HL-60/S4 (cell line): ENCODE measurements around the gene DNAH2.

Experiments
- in situ Hi-C: fragments of 300-500 bp; cut with MboI; formaldehyde crosslinking; loops from 2 replicates; pipeline ENCODE4 v1.14.3; 2022; ENCODE audit warnings: low sequenced_read_pairs

The DNAH2 gene, protein sequence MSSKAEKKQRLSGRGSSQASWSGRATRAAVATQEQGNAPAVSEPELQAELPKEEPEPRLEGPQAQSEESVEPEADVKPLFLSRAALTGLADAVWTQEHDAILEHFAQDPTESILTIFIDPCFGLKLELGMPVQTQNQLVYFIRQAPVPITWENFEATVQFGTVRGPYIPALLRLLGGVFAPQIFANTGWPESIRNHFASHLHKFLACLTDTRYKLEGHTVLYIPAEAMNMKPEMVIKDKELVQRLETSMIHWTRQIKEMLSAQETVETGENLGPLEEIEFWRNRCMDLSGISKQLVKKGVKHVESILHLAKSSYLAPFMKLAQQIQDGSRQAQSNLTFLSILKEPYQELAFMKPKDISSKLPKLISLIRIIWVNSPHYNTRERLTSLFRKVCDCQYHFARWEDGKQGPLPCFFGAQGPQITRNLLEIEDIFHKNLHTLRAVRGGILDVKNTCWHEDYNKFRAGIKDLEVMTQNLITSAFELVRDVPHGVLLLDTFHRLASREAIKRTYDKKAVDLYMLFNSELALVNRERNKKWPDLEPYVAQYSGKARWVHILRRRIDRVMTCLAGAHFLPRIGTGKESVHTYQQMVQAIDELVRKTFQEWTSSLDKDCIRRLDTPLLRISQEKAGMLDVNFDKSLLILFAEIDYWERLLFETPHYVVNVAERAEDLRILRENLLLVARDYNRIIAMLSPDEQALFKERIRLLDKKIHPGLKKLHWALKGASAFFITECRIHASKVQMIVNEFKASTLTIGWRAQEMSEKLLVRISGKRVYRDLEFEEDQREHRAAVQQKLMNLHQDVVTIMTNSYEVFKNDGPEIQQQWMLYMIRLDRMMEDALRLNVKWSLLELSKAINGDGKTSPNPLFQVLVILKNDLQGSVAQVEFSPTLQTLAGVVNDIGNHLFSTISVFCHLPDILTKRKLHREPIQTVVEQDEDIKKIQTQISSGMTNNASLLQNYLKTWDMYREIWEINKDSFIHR (N-terminal part only)

DNA sequence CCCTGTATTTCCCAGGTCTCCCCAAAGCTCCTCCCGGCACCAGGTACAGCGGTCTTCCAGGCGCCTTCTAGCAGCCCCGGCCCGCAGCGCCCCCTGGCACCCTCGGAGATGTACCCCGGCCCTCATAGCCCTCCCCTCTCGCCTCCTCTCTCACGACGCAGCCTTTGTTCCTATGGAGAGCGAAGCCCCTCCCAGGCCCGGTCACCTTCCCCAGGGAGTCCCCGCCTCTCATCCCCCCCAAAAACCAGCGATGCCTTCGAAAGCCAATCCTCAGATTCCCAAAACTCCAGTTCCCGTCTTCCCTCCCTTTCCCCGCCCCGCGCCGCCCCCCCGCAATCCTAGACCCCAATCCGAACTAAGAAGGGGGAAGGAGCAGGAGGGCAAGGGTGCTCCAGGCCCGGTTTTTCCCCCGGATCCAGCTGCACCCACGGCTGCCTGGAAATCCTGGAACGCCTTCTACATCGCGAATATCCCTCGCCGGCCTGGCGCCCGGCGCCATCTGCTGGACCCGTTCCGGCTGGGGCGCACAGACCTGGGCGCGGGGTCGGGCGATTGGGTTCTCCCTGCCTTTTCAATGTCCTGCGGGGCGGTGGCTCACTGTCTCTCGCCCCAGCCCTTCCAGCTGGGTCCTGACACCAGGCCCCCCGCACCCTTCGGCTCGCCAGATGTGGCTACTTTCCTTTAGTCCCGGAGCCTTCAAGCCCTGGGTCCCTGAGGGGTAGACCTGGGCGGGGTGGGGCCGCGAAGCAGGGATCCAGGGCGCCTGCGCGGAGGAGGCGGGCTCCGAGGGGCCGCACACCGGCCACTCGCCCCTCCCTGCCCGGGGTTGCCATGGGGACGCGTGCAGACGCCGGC lies at the start of gene DNAH2:
Gene DNAH2 (plus strand): TSS at position 844 of the 855 bp plus-strand sequence. CDS start 1,991 bp downstream, outside the sequence.
- in situ Hi-C loops = no loop called here

DNA sequence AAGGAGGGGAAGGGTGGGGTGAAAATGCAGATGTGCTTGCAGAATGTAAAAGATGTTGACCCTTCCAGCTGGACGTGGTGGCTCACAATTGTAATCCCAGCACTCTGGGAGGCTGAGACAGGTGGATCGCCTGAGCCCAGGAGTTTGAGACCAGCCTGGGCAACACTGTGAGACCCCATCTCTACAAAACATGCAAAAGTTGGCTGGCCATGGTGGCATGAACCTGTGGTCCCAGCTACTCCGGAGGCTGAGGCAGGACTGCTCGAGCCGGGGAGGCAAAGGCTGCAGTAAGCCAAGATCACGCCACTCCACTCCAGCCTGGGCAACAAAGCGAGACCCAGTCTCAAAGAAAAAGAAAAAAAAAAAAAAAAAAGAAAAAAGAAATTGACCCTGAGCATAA lies 49.1 kb upstream of the DNAH2 start:
- in situ Hi-C loops = no loop called here

DNA sequence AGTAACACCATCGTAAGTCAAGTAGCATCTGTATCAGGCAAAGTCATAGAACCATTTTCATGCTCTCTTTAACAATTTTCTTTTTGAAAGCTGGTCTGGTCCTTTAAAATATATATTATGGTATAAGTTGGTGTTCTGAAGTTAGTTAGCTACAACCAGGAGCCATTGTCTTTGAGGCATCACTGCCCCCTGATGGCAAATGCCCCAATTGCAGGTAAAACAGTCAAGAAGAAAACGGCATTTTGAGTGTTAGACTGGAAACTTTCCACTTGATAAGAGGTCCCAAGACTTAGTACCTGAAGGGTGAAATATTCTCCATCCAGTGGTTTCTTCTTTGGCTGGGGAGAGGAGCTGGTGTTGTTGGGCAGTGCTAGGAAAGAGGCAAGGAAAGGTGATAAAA lies 44.3 kb upstream of the DNAH2 start:
- in situ Hi-C loops = no loop called here

DNA sequence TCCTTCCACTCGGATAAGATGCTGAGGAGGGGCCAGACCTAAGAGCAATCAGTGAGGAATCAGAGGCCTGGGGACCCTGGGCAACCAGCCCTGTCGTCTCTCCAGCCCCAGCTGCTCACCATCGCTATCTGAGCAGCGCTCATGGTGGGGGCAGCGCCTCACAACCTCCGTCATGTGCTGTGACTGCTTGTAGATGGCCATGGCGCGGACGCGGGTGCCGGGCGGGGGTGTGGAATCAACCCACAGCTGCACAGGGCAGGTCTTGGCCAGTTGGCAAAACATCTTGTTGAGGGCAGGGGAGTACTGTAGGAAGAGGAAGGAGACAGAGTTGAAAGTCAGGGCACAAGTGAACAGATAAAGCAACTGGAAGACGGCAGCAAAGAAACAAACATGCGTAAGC lies 42.6 kb upstream of the DNAH2 start:
- in situ Hi-C loops = no loop called here

DNA sequence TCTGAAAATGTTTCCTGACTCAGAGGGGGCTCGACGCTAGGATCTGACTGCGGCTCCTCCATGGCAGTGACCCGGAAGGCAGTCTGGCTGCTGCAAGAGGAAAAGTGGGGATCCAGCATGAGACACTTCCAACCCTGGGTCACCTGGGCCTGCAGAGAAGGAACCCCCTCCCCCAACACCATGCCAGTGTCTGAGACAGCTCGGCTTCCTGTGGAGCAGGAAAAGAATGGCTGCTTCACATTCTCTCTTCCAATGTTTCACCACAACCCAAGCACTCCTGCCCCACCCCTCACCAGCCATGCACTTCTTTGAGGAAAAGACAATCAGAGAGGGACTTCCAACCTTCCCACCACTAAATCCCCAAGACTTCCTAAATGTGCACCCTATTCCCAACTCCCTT lies 41.0 kb upstream of the DNAH2 start:
- in situ Hi-C loops = no loop called here

DNA sequence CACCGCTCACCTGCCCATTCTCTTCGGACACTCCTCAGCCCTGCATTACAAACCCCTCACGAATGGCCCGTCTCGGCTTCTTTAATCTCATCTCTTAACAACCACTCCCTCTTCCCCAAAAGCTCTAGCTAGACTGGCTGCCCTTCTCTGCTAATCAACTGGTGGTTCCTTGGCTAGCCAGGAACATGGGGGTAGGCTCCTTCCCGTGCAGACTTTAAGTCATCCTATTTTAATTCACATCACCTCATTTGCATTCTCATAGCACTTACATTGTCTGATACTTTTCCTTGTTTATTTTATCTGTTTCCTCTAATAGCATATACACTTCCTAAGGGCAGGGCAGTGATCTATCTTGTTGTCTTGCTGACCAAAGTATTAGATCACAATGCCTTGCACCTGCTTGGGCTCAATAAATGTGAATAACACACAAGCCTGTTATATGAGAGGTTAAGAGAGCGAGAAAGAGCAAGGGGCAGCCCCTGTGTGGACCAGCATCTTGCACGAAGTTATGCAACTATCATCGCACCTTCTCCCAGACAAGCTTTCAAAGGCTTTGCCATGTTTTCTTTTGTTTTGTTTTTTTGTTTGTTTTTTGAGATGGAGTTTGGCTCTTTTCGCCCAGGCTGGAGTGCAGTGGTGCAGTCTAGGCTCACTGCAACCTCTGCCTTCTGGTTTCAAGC lies 40.0 kb upstream of the DNAH2 start:
- in situ Hi-C loops = no loop called here

DNA sequence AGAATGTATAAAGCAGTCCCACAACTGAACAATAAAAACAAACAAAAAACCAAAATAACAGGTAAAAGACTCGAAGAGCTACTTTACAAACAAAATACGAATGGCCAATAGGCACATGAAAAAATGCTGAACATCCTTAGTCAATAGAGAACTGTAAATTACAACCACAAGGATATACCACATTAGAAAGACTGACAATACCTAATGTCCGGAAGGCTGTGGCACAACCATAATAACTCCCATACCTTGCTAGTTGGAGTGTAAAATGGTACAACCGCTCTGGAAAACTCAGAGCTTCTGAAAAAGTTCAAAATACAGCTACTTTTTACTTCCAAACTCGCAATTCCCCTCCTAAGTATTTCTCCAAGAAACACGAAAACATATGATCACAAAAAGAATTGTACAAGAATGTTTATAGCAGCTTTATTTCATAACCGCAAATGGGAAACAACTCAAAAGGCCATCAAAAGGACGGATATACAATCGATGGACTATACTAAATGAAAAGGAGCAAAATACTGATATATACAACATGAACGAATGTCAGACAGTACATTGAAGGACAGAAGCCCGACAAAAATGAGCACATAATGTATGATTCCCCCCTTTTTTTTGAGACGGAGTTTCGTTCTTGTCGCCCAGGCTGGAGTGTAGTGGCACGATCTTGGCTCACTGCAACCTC lies 32.6 kb upstream of the DNAH2 start:
- in situ Hi-C loops = no loop called here

DNA sequence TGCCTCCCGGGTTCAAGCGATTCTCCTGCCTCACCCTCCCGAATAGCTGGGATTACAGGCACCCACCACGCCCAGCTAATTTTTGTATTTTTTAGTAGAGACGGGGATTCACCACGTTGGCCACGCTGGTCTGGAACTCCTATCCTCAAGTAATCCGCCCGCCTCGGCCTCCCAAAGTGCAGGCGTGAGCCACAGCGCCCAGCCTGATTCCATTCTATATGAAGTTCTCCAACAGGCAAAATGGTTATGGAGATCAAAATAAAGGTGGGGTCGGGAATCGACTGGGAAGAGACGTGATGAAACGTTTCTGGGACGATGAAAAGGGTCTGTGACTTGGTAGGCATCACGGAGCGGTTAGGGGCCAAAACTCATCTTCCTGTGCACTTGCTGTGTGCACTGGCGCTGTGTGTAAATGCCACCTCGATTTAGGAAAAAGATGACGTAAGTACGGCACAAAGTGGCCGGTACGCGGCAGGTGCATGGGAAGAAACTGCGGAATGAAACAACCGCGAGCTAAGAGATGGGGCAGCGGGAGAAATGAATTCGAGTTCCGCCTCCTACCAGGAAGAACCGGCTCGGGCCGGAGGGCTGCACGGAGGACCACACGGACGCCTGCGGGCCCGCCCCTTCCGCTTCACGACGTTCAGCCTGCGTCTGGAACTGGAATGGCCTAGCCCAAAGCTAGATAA lies 31.9 kb upstream of the DNAH2 start:
- in situ Hi-C loops = no loop called here

DNA sequence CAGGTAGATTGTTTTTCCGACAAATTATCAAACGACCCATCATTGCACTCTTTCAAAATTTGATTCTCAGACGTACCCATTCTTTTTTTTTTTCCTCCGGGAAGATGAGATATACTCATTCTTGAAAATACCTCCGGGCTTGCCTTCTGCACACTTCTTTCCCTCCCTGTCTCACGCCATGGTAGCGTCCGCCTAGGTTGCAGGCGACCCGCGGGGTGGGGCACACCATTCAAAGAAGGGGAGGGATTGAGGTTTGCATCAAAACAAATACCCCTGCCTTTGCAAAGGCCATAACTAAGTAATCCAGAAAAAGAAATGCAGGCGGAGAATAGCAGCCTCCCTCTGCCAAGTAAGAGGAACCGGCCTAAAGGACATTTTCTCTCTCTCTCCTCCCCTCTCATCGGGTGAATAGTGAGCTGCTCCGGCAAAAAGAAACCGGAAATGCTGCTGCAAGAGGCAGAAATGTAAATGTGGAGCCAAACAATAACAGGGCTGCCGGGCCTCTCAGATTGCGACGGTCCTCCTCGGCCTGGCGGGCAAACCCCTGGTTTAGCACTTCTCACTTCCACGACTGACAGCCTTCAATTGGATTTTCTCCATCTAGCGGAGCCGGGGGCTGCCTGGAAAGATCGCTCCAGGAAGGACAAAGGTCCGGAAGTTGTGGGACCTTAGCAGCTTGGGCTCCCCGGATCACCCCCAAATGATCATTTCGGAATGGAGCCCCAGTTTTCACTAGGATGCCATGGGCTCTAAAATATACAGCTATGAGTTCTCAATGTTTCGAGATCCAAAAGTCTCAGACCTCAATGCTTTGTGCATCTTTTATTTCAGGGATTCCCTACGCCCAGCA lies 31.1 kb upstream of the DNAH2 start:
- in situ Hi-C loops = no loop called here

DNA sequence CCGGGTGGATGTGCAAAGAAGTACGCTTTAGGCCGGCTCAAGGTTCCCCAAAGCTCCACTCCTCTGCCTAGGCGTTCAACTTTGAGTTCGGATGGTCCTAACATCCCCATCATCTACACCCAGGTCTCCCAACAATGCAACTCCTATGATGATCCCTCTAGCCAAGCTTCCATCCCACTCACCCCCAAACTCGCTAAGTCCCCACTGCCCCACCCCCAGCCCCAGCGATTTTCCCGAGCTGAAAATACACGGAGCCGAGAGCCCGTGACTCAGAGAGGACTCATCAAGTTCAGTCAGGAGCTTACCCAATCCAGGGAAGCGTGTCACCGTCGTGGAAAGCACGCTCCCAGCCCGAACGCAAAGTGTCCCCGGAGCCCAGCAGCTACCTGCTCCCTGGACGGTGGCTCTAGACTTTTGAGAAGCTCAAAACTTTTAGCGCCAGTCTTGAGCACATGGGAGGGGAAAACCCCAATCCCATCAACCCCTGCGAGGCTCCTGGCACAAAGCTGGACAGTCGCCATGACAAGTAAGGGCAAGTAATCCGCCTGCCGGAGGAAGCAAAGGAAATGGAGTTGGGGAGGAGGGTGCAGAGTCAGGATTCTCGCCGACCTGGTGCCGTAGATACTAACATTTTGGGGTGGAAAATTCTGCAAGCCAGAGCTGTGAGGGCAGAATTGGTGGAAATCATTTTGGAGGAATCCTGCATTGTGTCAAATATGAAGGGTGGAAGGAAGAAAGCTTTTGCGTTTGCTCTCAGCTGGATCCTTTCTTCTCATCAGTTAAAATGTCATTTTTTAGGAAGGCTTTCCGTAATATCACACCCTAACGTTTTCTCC lies 30.3 kb upstream of the DNAH2 start, which contains the start of gene TP53:
Gene TP53 (minus strand): TSS at position 419 of the 836 bp plus-strand sequence. CDS start 10,896 bp downstream, outside the sequence.
- in situ Hi-C loops = no loop called here

DNA sequence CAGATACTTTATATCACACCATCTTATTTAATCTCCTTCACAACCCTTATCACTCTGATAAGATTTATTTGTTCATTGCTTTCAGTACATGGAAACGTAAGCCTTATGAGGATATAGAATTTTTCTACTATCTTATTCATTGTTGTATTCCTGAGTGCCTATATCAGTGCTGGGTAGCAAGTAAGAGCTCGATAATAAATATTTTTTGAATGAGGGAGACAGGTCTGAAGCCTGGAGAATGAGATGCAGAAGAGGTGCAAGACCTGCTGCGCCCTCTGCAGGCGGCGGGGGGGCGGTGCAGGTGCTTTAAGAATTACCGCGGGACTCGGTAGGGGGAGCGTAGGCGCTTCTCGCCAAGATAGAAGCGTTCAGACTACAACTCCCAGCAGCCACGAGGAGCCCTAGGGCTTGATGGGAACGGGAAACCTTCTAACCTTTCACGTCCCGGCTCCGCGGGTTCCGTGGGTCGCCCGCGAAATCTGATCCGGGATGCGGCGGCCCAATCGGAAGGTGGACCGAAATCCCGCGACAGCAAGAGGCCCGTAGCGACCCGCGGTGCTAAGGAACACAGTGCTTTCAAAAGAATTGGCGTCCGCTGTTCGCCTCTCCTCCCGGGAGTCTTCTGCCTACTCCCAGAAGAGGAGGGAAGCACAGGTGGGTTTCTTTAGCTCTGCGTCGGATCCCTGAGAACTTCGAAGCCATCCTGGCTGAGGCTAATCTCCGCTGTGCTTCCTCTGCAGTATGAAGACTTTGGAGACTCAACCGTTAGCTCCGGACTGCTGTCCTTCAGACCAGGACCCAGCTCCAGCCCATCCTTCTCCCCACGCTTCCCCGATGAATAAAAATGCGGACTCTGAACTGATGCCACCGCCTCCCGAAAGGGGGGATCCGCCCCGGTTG lies 29.4 kb upstream of the DNAH2 start, which contains the start of gene WRAP53:
Gene WRAP53 (plus strand): TSS at position 570 of the 900 bp plus-strand sequence. CDS start 172 bp downstream, at position 742.
- in situ Hi-C loops = no loop called here

DNA sequence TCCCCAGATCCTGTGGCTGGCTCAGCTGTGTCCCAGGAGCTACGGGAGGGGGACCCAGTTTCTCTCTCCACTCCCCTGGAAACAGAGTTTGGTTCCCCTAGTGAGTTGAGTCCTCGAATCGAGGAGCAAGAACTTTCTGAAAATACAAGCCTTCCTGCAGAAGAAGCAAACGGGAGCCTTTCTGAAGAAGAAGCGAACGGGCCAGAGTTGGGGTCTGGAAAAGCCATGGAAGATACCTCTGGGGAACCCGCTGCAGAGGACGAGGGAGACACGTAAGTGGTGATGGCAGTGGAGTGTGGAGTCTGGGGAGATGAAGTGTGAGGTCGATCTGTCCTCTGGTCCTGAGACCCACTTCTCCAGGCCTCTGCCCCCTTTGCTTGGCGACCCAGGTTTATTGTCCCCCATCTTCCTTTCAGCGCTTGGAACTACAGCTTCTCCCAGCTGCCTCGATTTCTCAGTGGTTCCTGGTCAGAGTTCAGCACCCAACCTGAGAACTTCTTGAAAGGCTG lies 28.7 kb upstream of the DNAH2 start:
- in situ Hi-C loops = no loop called here

DNA sequence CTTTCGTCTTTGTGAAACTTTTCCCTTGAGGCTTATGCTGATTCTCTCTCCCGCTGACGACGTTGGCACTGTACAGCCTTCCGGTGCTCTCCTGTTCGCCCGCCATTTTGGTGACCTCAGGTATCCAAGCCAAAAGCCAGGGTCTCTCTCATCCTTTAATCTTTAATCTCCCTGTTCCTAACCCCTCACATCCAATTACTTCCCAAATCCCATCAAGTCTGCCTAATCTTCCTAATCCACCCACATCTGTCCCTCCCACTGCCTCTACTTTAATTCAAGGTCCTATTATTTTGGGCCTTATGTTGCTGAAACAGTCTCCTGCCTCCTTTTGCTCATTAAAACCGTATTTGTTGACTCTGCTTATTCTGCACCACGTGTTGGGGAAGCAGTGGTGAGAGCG lies 22.0 kb upstream of the DNAH2 start:
- in situ Hi-C loops = no loop called here

DNA sequence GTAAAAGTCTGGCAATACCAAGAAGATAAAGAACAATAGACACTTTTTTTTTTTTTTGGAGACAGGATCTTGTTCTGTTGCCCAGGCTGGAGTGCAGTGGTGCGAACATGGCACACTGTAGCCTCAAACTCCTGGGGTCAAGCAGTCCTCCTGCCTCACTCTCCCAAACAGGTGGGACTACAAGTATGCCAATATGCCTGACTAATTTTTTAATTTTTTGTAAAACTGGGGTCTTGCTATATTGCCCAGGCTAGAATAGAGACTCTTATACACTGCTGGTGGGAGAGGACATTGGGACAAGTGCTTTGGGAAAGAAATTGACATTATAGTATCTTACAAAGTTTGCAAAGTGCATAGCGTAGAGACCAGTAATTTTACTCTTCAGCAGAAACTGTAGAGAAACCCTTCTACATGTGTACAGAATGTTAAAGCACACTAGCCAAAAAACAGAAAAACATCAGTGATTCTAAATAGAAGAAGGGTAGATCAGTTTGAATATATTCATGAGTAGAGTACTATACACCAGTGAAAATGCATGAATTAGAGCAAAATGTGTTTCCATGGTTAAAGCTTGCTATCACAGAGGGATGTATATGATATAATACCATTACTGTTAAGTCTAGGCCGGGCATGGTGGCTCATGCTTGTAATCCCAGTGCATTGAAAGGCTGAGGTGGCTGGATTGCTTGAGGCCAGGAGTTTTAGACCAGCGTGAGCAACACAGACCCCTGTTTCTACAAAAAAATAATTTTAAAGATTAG lies 19.5 kb upstream of the DNAH2 start:
- in situ Hi-C loops = no loop called here

DNA sequence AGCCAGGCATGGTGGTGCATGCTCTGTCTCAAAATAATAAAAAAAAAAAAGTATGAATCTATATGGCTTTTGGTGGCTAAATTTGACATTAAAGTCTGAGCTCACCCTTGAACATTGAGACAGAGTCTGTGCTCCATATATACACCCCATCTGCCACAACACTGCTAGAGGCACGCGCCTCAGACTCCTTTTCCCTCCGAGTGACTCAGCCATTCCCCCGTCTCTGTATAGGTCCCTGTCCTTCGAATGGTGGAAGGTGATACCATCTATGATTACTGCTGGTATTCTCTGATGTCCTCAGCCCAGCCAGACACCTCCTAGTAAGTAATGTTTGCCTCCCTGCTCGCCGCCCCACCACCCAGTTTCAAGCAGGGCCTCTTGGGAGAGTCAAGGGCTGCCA lies 17.0 kb upstream of the DNAH2 start:
- in situ Hi-C loops = no loop called here
